Measurements from ENCODE around the gene ELP1.
A peak's percentile ranks its signal among the peaks of the same experiment; 100 is the strongest.

ELP1 gene

DNA sequence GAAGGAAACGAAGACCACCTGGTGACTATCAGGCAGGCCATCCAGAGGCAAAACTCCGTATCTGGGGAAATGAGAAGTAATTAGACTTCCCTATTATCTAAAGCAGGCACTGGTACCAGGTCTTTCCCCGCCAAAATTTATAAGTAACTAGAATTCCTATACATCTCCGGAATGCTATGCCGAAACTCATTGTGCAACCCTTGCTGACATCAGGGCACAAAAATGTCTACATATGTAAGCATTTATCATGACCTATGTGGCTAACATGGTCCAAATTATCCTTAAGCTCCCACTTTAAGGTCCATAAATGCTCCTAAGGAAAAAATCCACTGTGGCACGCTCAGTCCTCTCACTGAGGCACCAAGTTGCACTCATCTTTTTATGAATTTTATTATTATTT lies 95.9 kb downstream of the ELP1 start:
- Histone ChIP-seq H3K4me3 (ENCODE audit: control insufficient read depth in 1 of 7, extremely low read depth in 1 of 7, insufficient read depth in 4 of 7, low read depth in 2 of 7, low read length in 6 of 7) (no peak overlapping the region), H3K9me3 (ENCODE audit: control extremely low read depth in 1 of 5, control insufficient read depth in 4 of 5, insufficient read depth in 2 of 5, low read depth in 1 of 5, low read length in 4 of 5) (peaks cover 0 to 3% (median 0%) of the 10 kb centered on the region in 5 experiments), H3K4me1 (ENCODE audit: control extremely low read depth in 1 of 4, control insufficient read depth in 4 of 4, insufficient read depth in 4 of 4, low read length in 3 of 4) (peaks cover 8 to 30% (median 24%) of the 10 kb centered on the region in 4 experiments), H3K27me3 (replicated peaks in 2 of 5; ENCODE audit: control insufficient read depth in 4 of 5, insufficient read depth in 5 of 5, low read length in 4 of 5) (no peaks in the 10 kb centered on the region), H3K27ac (ENCODE audit: insufficient read depth in 1 of 2, low read depth in 1 of 2, low read length in 2 of 2, poor library complexity in 1 of 2, severe bottlenecking in 2 of 2) (no peak overlapping the region), H3K36me3 (ENCODE audit: control insufficient read depth in 4 of 4, insufficient read depth in 4 of 4, low read length in 3 of 4) (no peaks in the 10 kb centered on the region)
- DNase-seq, result no peak
- ChIA-PET POLR2A (no interaction called here), CTCF (interaction anchor here (1.3 to 2.8 kb wide), 2 partner anchors 24 to 46 kb away, joined by 3 to 7 read pairs; no protein-coding TSS in a partner anchor)
- 96% methylated on average over 5 of the region's 6 CpGs for WGBS (ENCODE audit: insufficient coverage)

GRCh38 chr9:108837530-108837929 lies 96.4 kb downstream of the ELP1 start:
- Histone ChIP-seq H3K27me3 (replicated peaks in 2 of 5; ENCODE audit: control insufficient read depth in 4 of 5, insufficient read depth in 5 of 5, low read length in 4 of 5) (no peaks in the 10 kb centered on the region), H3K27ac (ENCODE audit: insufficient read depth in 1 of 2, low read depth in 1 of 2, low read length in 2 of 2, poor library complexity in 1 of 2, severe bottlenecking in 2 of 2) (no peak overlapping the region), H3K36me3 (ENCODE audit: control insufficient read depth in 4 of 4, insufficient read depth in 4 of 4, low read length in 3 of 4) (no peaks in the 10 kb centered on the region), H3K4me1 (ENCODE audit: control extremely low read depth in 1 of 4, control insufficient read depth in 4 of 4, insufficient read depth in 4 of 4, low read length in 3 of 4) (peaks cover 4 to 25% (median 21%) of the 10 kb centered on the region in 4 experiments), H3K9me3 (ENCODE audit: control extremely low read depth in 1 of 5, control insufficient read depth in 4 of 5, insufficient read depth in 2 of 5, low read depth in 1 of 5, low read length in 4 of 5) (peaks cover 0 to 3% (median 0%) of the 10 kb centered on the region in 5 experiments), H3K4me3 (ENCODE audit: control insufficient read depth in 1 of 7, extremely low read depth in 1 of 7, insufficient read depth in 4 of 7, low read depth in 2 of 7, low read length in 6 of 7) (no peak overlapping the region)
- DNase-seq, result no peak
- POLR2A ChIA-PET, result no interaction called here
- 87% methylated on average over 3 of the region's 4 CpGs for WGBS (ENCODE audit: insufficient coverage)
- CTCF ChIA-PET, result interaction anchor here (1.3 to 2.8 kb wide), 2 partner anchors 24 to 46 kb away, joined by 3 to 7 read pairs; no protein-coding TSS in a partner anchor

- peaks cover 0 to 3% (median 0%) of the 10 kb centered on the region in 5 experiments for H3K9me3 ChIP-seq (ENCODE audit: control extremely low read depth in 1 of 5, control insufficient read depth in 4 of 5, insufficient read depth in 2 of 5, low read depth in 1 of 5, low read length in 4 of 5)
- ChIA-PET CTCF (interaction anchor here (1.1 to 2.8 kb wide), 2 partner anchors 14 to 23 kb away, joined by 3 to 7 read pairs; no protein-coding TSS in a partner anchor), POLR2A (interaction anchor here (0.6 kb wide), 1 partner anchor 22 kb away, joined by 3 read pairs; no protein-coding TSS in a partner anchor)
- no peaks in the 10 kb centered on the region for H3K36me3 ChIP-seq (ENCODE audit: control insufficient read depth in 4 of 4, insufficient read depth in 4 of 4, low read length in 3 of 4)
- 87% methylated on average over 5 of the region's 5 CpGs for WGBS (ENCODE audit: insufficient coverage)
- H3K27ac ChIP-seq (ENCODE audit: insufficient read depth in 1 of 2, low read depth in 1 of 2, low read length in 2 of 2, poor library complexity in 1 of 2, severe bottlenecking in 2 of 2), result no peak overlapping the region
- H3K4me3 ChIP-seq (ENCODE audit: control insufficient read depth in 1 of 7, extremely low read depth in 1 of 7, insufficient read depth in 4 of 7, low read depth in 2 of 7, low read length in 6 of 7), result no peak overlapping the region
- H3K27me3 ChIP-seq (replicated peaks in 2 of 5; ENCODE audit: control insufficient read depth in 4 of 5, insufficient read depth in 5 of 5, low read length in 4 of 5), result no peaks in the 10 kb centered on the region
- DNase-seq, result no peak
- H3K4me1 ChIP-seq (ENCODE audit: control extremely low read depth in 1 of 4, control insufficient read depth in 4 of 4, insufficient read depth in 4 of 4, low read length in 3 of 4), result peaks cover 3 to 23% (median 17%) of the 10 kb centered on the region in 4 experiments
Measured at GRCh38 chr9:108836781-108837180, 97.1 kb downstream of the ELP1 start.

DNA sequence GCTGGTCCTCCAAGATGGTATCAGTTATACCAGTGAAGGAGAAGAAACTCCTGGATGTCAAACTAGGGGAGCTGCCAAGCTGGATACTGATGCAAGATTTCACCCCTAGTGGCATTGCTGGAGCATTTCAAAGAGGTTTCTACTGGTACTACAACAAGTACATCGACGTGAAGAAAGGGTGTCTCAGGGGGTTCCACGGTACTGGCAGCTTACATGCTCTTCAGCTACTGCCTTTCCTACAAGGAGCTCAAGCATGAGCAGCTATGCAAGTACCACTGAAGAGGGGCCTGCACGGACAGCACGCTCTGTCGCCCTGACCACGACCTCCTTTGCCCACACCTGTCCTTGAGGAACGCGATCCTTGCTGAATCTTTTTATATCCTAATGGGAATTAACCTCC lies 97.6 kb downstream of the ELP1 start:
- Histone ChIP-seq H3K27ac (ENCODE audit: insufficient read depth in 1 of 2, low read depth in 1 of 2, low read length in 2 of 2, poor library complexity in 1 of 2, severe bottlenecking in 2 of 2) (no peak overlapping the region), H3K27me3 (replicated peaks in 2 of 5; ENCODE audit: control insufficient read depth in 4 of 5, insufficient read depth in 5 of 5, low read length in 4 of 5) (no peaks in the 10 kb centered on the region), H3K4me3 (ENCODE audit: control insufficient read depth in 1 of 7, extremely low read depth in 1 of 7, insufficient read depth in 4 of 7, low read depth in 2 of 7, low read length in 6 of 7) (no peak overlapping the region), H3K9me3 (ENCODE audit: control extremely low read depth in 1 of 5, control insufficient read depth in 4 of 5, insufficient read depth in 2 of 5, low read depth in 1 of 5, low read length in 4 of 5) (peaks cover 0 to 3% (median 0%) of the 10 kb centered on the region in 5 experiments), H3K36me3 (ENCODE audit: control insufficient read depth in 4 of 4, insufficient read depth in 4 of 4, low read length in 3 of 4) (no peaks in the 10 kb centered on the region), H3K4me1 (ENCODE audit: control extremely low read depth in 1 of 4, control insufficient read depth in 4 of 4, insufficient read depth in 4 of 4, low read length in 3 of 4) (peaks cover 3 to 23% (median 17%) of the 10 kb centered on the region in 4 experiments)
- ChIA-PET CTCF (interaction anchor here (1.1 to 2.8 kb wide), 3 partner anchors 15 to 23 kb away, joined by 3 to 7 read pairs (median 5); no protein-coding TSS in a partner anchor), POLR2A (interaction anchor here (0.6 kb wide), 1 partner anchor 22 kb away, joined by 3 read pairs; no protein-coding TSS in a partner anchor)
- DNase-seq, result peak in 1 of 3 donors; percentile 12
- WGBS (ENCODE audit: insufficient coverage), result 97% methylated on average over 7 of the region's 9 CpGs

DNA sequence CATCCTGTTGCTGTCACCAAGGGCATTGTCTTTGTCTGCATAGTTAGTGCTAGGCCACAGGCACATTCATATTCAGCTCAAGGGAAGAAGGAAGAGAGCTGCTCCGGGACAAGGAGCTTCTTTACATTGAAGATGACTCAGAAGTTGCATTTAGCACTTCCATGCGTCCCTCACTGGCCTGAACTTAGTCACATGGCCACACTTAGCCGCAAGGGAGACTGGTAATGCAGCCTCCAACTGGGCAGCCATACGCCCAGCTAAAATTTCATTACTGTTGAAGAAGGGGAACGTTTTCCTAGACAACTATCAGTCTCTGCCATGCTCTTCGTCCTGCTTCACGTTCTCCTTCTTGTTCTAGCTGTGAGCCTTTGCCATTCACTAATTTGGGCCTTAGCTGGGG lies 98.1 kb downstream of the ELP1 start:
- no peak overlapping the region for H3K27ac ChIP-seq (ENCODE audit: insufficient read depth in 1 of 2, low read depth in 1 of 2, low read length in 2 of 2, poor library complexity in 1 of 2, severe bottlenecking in 2 of 2)
- DNase-seq, result no peak
- no peaks in the 10 kb centered on the region for H3K27me3 ChIP-seq (replicated peaks in 2 of 5; ENCODE audit: control insufficient read depth in 4 of 5, insufficient read depth in 5 of 5, low read length in 4 of 5)
- H3K4me1 ChIP-seq (ENCODE audit: control extremely low read depth in 1 of 4, control insufficient read depth in 4 of 4, insufficient read depth in 4 of 4, low read length in 3 of 4), result peaks cover 3 to 23% (median 17%) of the 10 kb centered on the region in 4 experiments
- no peaks in the 10 kb centered on the region for H3K36me3 ChIP-seq (ENCODE audit: control insufficient read depth in 4 of 4, insufficient read depth in 4 of 4, low read length in 3 of 4)
- CTCF ChIA-PET, result interaction anchor here (1.1 to 2.8 kb wide), 3 partner anchors 15 to 22 kb away, joined by 3 to 7 read pairs (median 5); no protein-coding TSS in a partner anchor
- H3K9me3 ChIP-seq (ENCODE audit: control extremely low read depth in 1 of 5, control insufficient read depth in 4 of 5, insufficient read depth in 2 of 5, low read depth in 1 of 5, low read length in 4 of 5), result peaks cover 0 to 3% (median 0%) of the 10 kb centered on the region in 5 experiments
- no peak overlapping the region for H3K4me3 ChIP-seq (ENCODE audit: control insufficient read depth in 1 of 7, extremely low read depth in 1 of 7, insufficient read depth in 4 of 7, low read depth in 2 of 7, low read length in 6 of 7)
- POLR2A ChIA-PET, result interaction anchor here (0.6 kb wide), 1 partner anchor 22 kb away, joined by 3 read pairs; no protein-coding TSS in a partner anchor
- WGBS (ENCODE audit: insufficient coverage), result 97% methylated on average over 7 of the region's 7 CpGs

GRCh38 chr9:108834959-108835665 lies 98.8 kb downstream of the ELP1 start:
- Histone ChIP-seq H3K36me3 (ENCODE audit: control insufficient read depth in 4 of 4, insufficient read depth in 4 of 4, low read length in 3 of 4) (no peaks in the 10 kb centered on the region), H3K27ac (ENCODE audit: insufficient read depth in 1 of 2, low read depth in 1 of 2, low read length in 2 of 2, poor library complexity in 1 of 2, severe bottlenecking in 2 of 2) (no peak overlapping the region), H3K27me3 (replicated peaks in 2 of 5; ENCODE audit: control insufficient read depth in 4 of 5, insufficient read depth in 5 of 5, low read length in 4 of 5) (no peaks in the 10 kb centered on the region), H3K4me1 (ENCODE audit: control extremely low read depth in 1 of 4, control insufficient read depth in 4 of 4, insufficient read depth in 4 of 4, low read length in 3 of 4) (peaks cover 3 to 23% (median 17%) of the 10 kb centered on the region in 4 experiments), H3K4me3 (ENCODE audit: control insufficient read depth in 1 of 7, extremely low read depth in 1 of 7, insufficient read depth in 4 of 7, low read depth in 2 of 7, low read length in 6 of 7) (peak overlapping the region in 1 of 7 experiments; percentile 16), H3K9me3 (ENCODE audit: control extremely low read depth in 1 of 5, control insufficient read depth in 4 of 5, insufficient read depth in 2 of 5, low read depth in 1 of 5, low read length in 4 of 5) (peaks cover 0 to 3% (median 0%) of the 10 kb centered on the region in 5 experiments)
- CTCF ChIA-PET, result interaction anchor here (1.5 to 2.8 kb wide), 2 partner anchors 19 to 21 kb away, joined by 5 to 7 read pairs; no protein-coding TSS in a partner anchor
- DNase-seq, result peak; percentile 52 to 95 (median 90)
- POLR2A ChIA-PET, result no interaction called here
- 47% methylated on average over 3 of the region's 4 CpGs for WGBS (ENCODE audit: insufficient coverage)

DNA sequence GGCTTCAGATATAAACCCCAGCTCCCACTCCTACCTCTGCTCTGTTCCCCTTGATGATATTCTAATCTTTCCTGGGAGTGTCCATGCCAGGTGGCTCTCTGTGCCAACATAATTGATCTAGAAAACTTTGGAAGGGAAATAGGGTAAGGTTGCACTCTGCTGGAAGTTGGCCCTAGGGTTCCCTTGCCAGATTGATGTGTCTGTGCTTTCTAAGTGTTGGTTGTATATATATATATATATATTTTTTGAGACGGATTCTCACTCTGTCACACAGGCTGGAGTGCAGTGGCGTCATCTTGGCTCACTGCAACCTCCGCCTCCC lies 101.8 kb downstream of the ELP1 start:
- H3K27ac ChIP-seq (ENCODE audit: insufficient read depth in 1 of 2, low read depth in 1 of 2, low read length in 2 of 2, poor library complexity in 1 of 2, severe bottlenecking in 2 of 2), result no peak overlapping the region

More for the DNA sequence above, 101.8 kb downstream of the ELP1 start:
- ChIA-PET POLR2A (no interaction called here), CTCF (interaction anchor here (1.0 kb wide), 1 partner anchor 11 kb away, joined by 3 read pairs; no protein-coding TSS in a partner anchor)
- H3K4me3 ChIP-seq (ENCODE audit: control insufficient read depth in 1 of 7, extremely low read depth in 1 of 7, insufficient read depth in 4 of 7, low read depth in 2 of 7, low read length in 6 of 7), result no peak overlapping the region
- no peaks in the 10 kb centered on the region for H3K27me3 ChIP-seq (replicated peaks in 2 of 5; ENCODE audit: control insufficient read depth in 4 of 5, insufficient read depth in 5 of 5, low read length in 4 of 5)
- WGBS (ENCODE audit: insufficient coverage), result 93% methylated on average over 2 of the region's 3 CpGs
- H3K4me1 ChIP-seq (ENCODE audit: control extremely low read depth in 1 of 4, control insufficient read depth in 4 of 4, insufficient read depth in 4 of 4, low read length in 3 of 4), result peaks cover 3 to 23% (median 17%) of the 10 kb centered on the region in 4 experiments
- no peaks in the 10 kb centered on the region for H3K36me3 ChIP-seq (ENCODE audit: control insufficient read depth in 4 of 4, insufficient read depth in 4 of 4, low read length in 3 of 4)
- no peak for DNase-seq
- no peaks in the 10 kb centered on the region for H3K9me3 ChIP-seq (ENCODE audit: control extremely low read depth in 1 of 5, control insufficient read depth in 4 of 5, insufficient read depth in 2 of 5, low read depth in 1 of 5, low read length in 4 of 5)

Measured in common myeloid progenitor, CD34-positive (primary cell).